MCF 10A (cell line): ENCODE measurements around the gene SMIM44. TPM values are rescaled to one million over a fixed set of nuclear protein-coding genes. Genes with fewer than 3 reads are reported as not detected.

Experiments
- BruUV-seq: library from RNA; stranded (reverse); fragments of 400-500 nt; replicated peaks from 2 replicates; lab custom pipeline; 2021; lab: Mats Ljungman, UMichigan
- CTCF ChIA-PET: fragments of 300-600 bp; sonication (Branson Sonifier 250); formaldehyde crosslinking; extraction: SDS; loops from one replicate; lab custom pipeline; 2021; ENCODE audit warnings: antibody characterized with exemption, inconsistent platforms; lab: Yijun Ruan, JAX
- POLR2A ChIA-PET: fragments of 300-600, 350-650 bp; sonication (Branson Sonifier 250); formaldehyde crosslinking; extraction: SDS; loops from one replicate; lab custom pipeline; 2020; ENCODE audit warnings: antibody characterized with exemption, inconsistent platforms; lab: Yijun Ruan, JAX
- DNase-seq: peaks from one replicate; pipeline ENCODE4 v3.0.0-alpha.2; 2018; ENCODE audit not compliant: unreplicated experiment
- H3K27ac Mint-ChIP-seq: one replicate; pipeline ENCODE4 v1.8.0; 2022; ENCODE audit warnings: mild to moderate bottlenecking, low read depth, mixed read lengths; ENCODE audit not compliant: unreplicated experiment
- H3K27me3 Mint-ChIP-seq: one replicate; pipeline ENCODE4 v1.8.0; 2022; ENCODE audit warnings: mixed read lengths; ENCODE audit not compliant: insufficient read depth, unreplicated experiment
- H3K36me3 Mint-ChIP-seq: one replicate; pipeline ENCODE4 v1.8.0; 2022; ENCODE audit warnings: mild to moderate bottlenecking, moderate library complexity, mixed read lengths; ENCODE audit not compliant: insufficient read depth, unreplicated experiment
- H3K4me1 Mint-ChIP-seq: one replicate; pipeline ENCODE4 v1.8.0; 2022; ENCODE audit warnings: mixed read lengths; ENCODE audit not compliant: insufficient read depth, unreplicated experiment
- H3K4me3 Mint-ChIP-seq: one replicate; pipeline ENCODE4 v1.8.0; 2022; ENCODE audit warnings: mild to moderate bottlenecking, moderate library complexity, mixed read lengths; ENCODE audit not compliant: unreplicated experiment
- H3K9me3 Mint-ChIP-seq: one replicate; pipeline ENCODE4 v1.8.0; 2022; ENCODE audit warnings: mixed read lengths; ENCODE audit not compliant: unreplicated experiment
- CTCF ChIP-seq: fragments of 200-600 bp; IDR thresholded peaks from one replicate; pipeline ENCODE4 v1.8.0; 2022; ENCODE audit warnings: antibody characterized with exemption, mild to moderate bottlenecking; ENCODE audit not compliant: unreplicated experiment
- intact Hi-C: fragments of 100-400 bp; cut with micrococcal nuclease; formaldehyde crosslinking; loops from 2 replicates; pipeline ENCODE4 v1.14.1; 2022
- total RNA-seq: library from RNA; stranded (reverse); gene quantifications from 2 replicates; pipeline ENCODE4 v1.2.3, GENCODE V29; 2022

SMIM44 gene
- total RNA-seq, 1 experiment from 2014 or later = not detected

GRCh38 chr19:3471954-3472655 is 11.1 kb downstream of the SMIM44 start:
- Mint-ChIP-seq H3K36me3 (peaks cover 18% of the 10 kb centered on the region), H3K27ac (no peak overlapping the region), H3K27me3 (no peaks in the 10 kb centered on the region), H3K9me3 (no peaks in the 10 kb centered on the region), H3K4me3 (no peak overlapping the region), H3K4me1 (peaks cover 6% of the 10 kb centered on the region)
- CTCF ChIA-PET = interaction anchor here (0.6 to 5.1 kb wide), 38 partner anchors 8 to 719 kb away, joined by 3 to 55 read pairs (median 4); partner anchors contain the start of genes DOHH and SMIM44
- peak; percentile 34 for DNase-seq
- intact Hi-C loops = loop anchor here (1.0 kb wide), 2 partner anchors 43 to 167 kb away; no protein-coding TSS in a partner anchor
- TF ChIP-seq CTCF = peak; percentile 79
- POLR2A ChIA-PET = interaction anchor here (0.8 to 1.7 kb wide), 2 partner anchors 42 to 167 kb away, joined by 3 to 10 read pairs; no protein-coding TSS in a partner anchor
- no TSS peak for BruUV-seq

- peaks cover 6% of the 10 kb centered on the region for H3K4me1 Mint-ChIP-seq
- BruUV-seq = no TSS peak
- no peaks in the 10 kb centered on the region for H3K27me3 Mint-ChIP-seq
- ChIA-PET CTCF (interaction anchor here (0.5 to 5.1 kb wide), 9 partner anchors 9 to 882 kb away, joined by 3 to 55 read pairs (median 5); no protein-coding TSS in a partner anchor), POLR2A (interaction anchor here (0.7 to 2.3 kb wide), 6 partner anchors 12 to 169 kb away, joined by 3 to 7 read pairs (median 4); partner anchors contain the start of gene SMIM44)
- DNase-seq = no peak
- intact Hi-C loops = no loop called here
- H3K4me3 Mint-ChIP-seq = no peak overlapping the region
- TF ChIP-seq CTCF = no peak
- H3K9me3 Mint-ChIP-seq = no peaks in the 10 kb centered on the region
- H3K27ac Mint-ChIP-seq = no peak overlapping the region
- H3K36me3 Mint-ChIP-seq = peaks cover 30% of the 10 kb centered on the region
These were observed 12.6 kb downstream of the SMIM44 start for GRCh38 chr19:3470500-3471128.

GRCh38 chr19:3469638-3470499 is 13.4 kb downstream of the SMIM44 start:
- Mint-ChIP-seq H3K27me3 (no peaks in the 10 kb centered on the region), H3K9me3 (no peaks in the 10 kb centered on the region), H3K4me3 (no peak overlapping the region), H3K4me1 (peaks cover 6% of the 10 kb centered on the region), H3K27ac (no peak overlapping the region), H3K36me3 (peaks cover 38% of the 10 kb centered on the region)
- intact Hi-C loops = no loop called here
- POLR2A ChIA-PET = interaction anchor here (0.6 to 2.3 kb wide), 11 partner anchors 12 to 503 kb away, joined by 3 to 7 read pairs (median 4); partner anchors contain the start of gene SMIM44
- CTCF ChIA-PET = interaction anchor here (0.5 to 5.1 kb wide), 12 partner anchors 9 to 882 kb away, joined by 3 to 55 read pairs (median 3); no protein-coding TSS in a partner anchor
- BruUV-seq = no TSS peak
- peak; percentile 29 for DNase-seq
- no peak for TF ChIP-seq CTCF
